Measurements from ENCODE around the gene ABHD16B.

DNA sequence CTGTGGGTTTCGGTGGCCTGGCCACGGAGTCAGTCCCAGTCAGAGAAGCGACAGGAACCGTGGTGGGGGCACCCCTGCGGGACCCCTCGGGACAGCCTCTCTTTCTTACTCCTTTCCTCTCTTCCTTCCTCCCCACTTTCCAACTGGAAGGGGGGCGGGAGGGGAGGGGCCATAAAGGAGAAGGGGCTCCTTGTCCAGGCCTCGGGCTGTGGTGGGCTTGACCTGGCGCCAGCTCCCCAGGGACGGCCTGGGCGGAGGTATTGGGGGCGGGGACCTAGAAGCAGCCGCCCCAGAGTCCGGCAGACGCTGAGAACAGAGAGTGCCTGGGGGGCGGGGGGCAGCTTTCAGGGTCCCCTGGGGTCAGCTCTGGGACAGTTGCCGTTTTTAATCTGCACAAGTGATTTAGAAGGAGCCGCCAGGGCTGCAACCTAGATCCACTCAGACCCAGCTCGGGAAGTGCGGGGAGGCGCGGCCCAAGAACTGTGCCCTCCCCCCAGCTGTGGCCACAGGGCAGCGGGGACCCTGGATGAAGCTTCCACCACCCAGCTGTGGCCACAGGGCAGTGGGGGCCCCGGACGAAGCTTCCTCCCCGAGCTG, 6.4 kb upstream of the ABHD16B start:
- TF ChIP-seq, protein P1, sequence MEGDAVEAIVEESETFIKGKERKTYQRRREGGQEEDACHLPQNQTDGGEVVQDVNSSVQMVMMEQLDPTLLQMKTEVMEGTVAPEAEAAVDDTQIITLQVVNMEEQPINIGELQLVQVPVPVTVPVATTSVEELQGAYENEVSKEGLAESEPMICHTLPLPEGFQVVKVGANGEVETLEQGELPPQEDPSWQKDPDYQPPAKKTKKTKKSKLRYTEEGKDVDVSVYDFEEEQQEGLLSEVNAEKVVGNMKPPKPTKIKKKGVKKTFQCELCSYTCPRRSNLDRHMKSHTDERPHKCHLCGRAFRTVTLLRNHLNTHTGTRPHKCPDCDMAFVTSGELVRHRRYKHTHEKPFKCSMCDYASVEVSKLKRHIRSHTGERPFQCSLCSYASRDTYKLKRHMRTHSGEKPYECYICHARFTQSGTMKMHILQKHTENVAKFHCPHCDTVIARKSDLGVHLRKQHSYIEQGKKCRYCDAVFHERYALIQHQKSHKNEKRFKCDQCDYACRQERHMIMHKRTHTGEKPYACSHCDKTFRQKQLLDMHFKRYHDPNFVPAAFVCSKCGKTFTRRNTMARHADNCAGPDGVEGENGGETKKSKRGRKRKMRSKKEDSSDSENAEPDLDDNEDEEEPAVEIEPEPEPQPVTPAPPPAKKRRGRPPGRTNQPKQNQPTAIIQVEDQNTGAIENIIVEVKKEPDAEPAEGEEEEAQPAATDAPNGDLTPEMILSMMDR (IDR thresholded peaks at IDR 0.05) = no peak
- TF ChIP-seq POLR2A (IDR thresholded peaks at IDR 0.05) = no peak

Measured in Peyer's patch (tissue), 4 donors.